ENCODE measurements around the gene ABCA8. TPM values are rescaled to one million over a fixed set of nuclear protein-coding genes. Genes with fewer than 3 reads are reported as not detected.
A peak's percentile ranks its signal among the peaks of the same experiment; 100 is the strongest.

ABCA8 gene
- total and polyA plus RNA-seq, 11 donors = 13.4 to 71.0 (median 35.4) TPM

- H3K36me3 ChIP-seq = no peaks in the 10 kb centered on the region
- DNase-seq = no peak
- intact Hi-C loops (cut with DNase I) = loop anchor here in 3 of 10 donors (5.0 to 10.0 kb wide), 3 partner anchors 46 to 61 kb away; no protein-coding TSS in a partner anchor
- WGBS, 4 donors = 69 to 84% (median 77%) methylated on average over 4 of the region's 4 CpGs
- ATAC-seq = no peak
- peak overlapping the region in 7 of 12 donors; percentile 36 to 78 (median 64) for H3K27ac ChIP-seq
- peaks cover 0 to 12% (median under 1%) of the 10 kb centered on the region in 12 donors for H3K9me3 ChIP-seq
- H3K4me3 ChIP-seq = no peak overlapping the region
- peaks cover 0 to 31% (median 0%) of the 10 kb centered on the region in 12 donors for H3K4me1 ChIP-seq
- TF ChIP-seq CTCF (IDR thresholded peaks at IDR 0.05) = no peak
- no peak for TF ChIP-seq POLR2A (IDR thresholded peaks at IDR 0.05)
- no peaks in the 10 kb centered on the region for H3K27me3 ChIP-seq
Measured at GRCh38 chr17:68853439-68853838, 101.8 kb downstream of the ABCA8 start.

GRCh38 chr17:68853036-68853435 is 102.2 kb downstream of the ABCA8 start:
- WGBS, 4 donors = 81 to 87% (median 84%) methylated on average over 5 of the region's 5 CpGs
- TF ChIP-seq CTCF (IDR thresholded peaks at IDR 0.05) = no peak
- TF ChIP-seq POLR2A (IDR thresholded peaks at IDR 0.05) = no peak
- Histone ChIP-seq H3K27me3 (no peaks in the 10 kb centered on the region), H3K36me3 (no peaks in the 10 kb centered on the region), H3K4me3 (no peak overlapping the region), H3K27ac (peak overlapping the region in 6 of 12 donors; percentile 63 to 78 (median 66)), H3K9me3 (peaks cover 0 to 8% (median 0%) of the 10 kb centered on the region in 12 donors), H3K4me1 (peaks cover 0 to 31% (median 0%) of the 10 kb centered on the region in 12 donors)
- no peak for DNase-seq
- ATAC-seq = no peak
- intact Hi-C loops (cut with DNase I) = loop anchor here in 3 of 10 donors (5.0 to 10.0 kb wide), 3 partner anchors 46 to 61 kb away; no protein-coding TSS in a partner anchor

GRCh38 chr17:68851890-68852289 is 103.3 kb downstream of the ABCA8 start:
- WGBS, 4 donors = 72 to 84% (median 76%) methylated on average over 1 of the region's 1 CpG
- H3K4me3 ChIP-seq = no peak overlapping the region
- ATAC-seq (peak in 1 of 4 donors; percentile 41), DNase-seq (no peak)
- peak overlapping the region in 6 of 12 donors; percentile 63 to 78 (median 66) for H3K27ac ChIP-seq
- H3K4me1 ChIP-seq = peaks cover 0 to 31% (median 0%) of the 10 kb centered on the region in 12 donors
- intact Hi-C loops (cut with DNase I) = loop anchor here in 3 of 10 donors (5.0 to 10.0 kb wide), 3 partner anchors 45 to 60 kb away; no protein-coding TSS in a partner anchor
- TF ChIP-seq POLR2A (IDR thresholded peaks at IDR 0.05) (no peak), CTCF (IDR thresholded peaks at IDR 0.05) (no peak)
- peaks cover 0 to 4% (median 0%) of the 10 kb centered on the region in 12 donors for H3K9me3 ChIP-seq
- H3K36me3 ChIP-seq = no peaks in the 10 kb centered on the region
- no peaks in the 10 kb centered on the region for H3K27me3 ChIP-seq

- 64 to 80% (median 67%) methylated on average over 2 of the region's 2 CpGs for WGBS, 4 donors
- ATAC-seq (no peak), DNase-seq (no peak)
- Histone ChIP-seq H3K4me1 (peaks cover 0 to 31% (median 0%) of the 10 kb centered on the region in 12 donors), H3K4me3 (no peak overlapping the region), H3K9me3 (peaks cover 0 to 5% (median 0%) of the 10 kb centered on the region in 12 donors), H3K27ac (peak overlapping the region in 5 of 12 donors; percentile 51 to 78 (median 64)), H3K36me3 (no peaks in the 10 kb centered on the region), H3K27me3 (no peaks in the 10 kb centered on the region)
- TF ChIP-seq CTCF (IDR thresholded peaks at IDR 0.05) = no peak
- intact Hi-C loops (cut with DNase I) = loop anchor here in 3 of 10 donors (5.0 to 10.0 kb wide), 3 partner anchors 44 to 59 kb away; no protein-coding TSS in a partner anchor
Measured at GRCh38 chr17:68850749-68851510, 104.3 kb downstream of the ABCA8 start.

All from heart left ventricle (tissue), 16 donors.